Mesodermal cell (in vitro differentiated cells): ENCODE data around the gene PTPRQ.
"Not testable (repeated sequence)": the region's sequence is repeated elsewhere in the genome, so short reads cannot be mapped to it uniquely, and the experiment has no call there.

Experiments used
- H3K27ac ChIP-seq: 2 replicates; pipeline ENCODE4 v1.7.0; 2013; ENCODE audit warnings: mild to moderate bottlenecking, low read depth, low read length, moderate library complexity; ENCODE audit not compliant: severe bottlenecking
- H3K36me3 ChIP-seq: 2 replicates; pipeline ENCODE4 v1.7.1; 2013; ENCODE audit warnings: mild to moderate bottlenecking, low read length, moderate library complexity; ENCODE audit not compliant: control insufficient read depth, insufficient read depth
- H3K4me1 ChIP-seq: one replicate; pipeline ENCODE4 v1.7.1; 2013; ENCODE audit warnings: mild to moderate bottlenecking, low read length; ENCODE audit not compliant: insufficient read depth, control insufficient read depth, poor library complexity, severe bottlenecking
- H3K4me3 ChIP-seq: 2 replicates; pipeline ENCODE4 v1.7.0; 2013; ENCODE audit warnings: low read length, control low read depth, mild to moderate bottlenecking; ENCODE audit not compliant: insufficient read depth, poor library complexity, severe bottlenecking; ENCODE audit errors: extremely low read depth
- H3K9me3 ChIP-seq: 2 replicates; pipeline ENCODE4 v1.7.1; 2013; ENCODE audit warnings: mild to moderate bottlenecking, low read length, moderate library complexity; ENCODE audit not compliant: control insufficient read depth
- WGBS, 2 experiments: methylation state at CpG; one replicate each; pipeline ENCODE4 v1.1.5; 2013; ENCODE audit warnings: missing lambda C conversion rate in 2 of 2; ENCODE audit not compliant: insufficient coverage in 2 of 2; 5-methylcytosine and 5-hydroxymethylcytosine counted together

The PTPRQ gene

GRCh38 chr12:80636832-80637231, 192.8 kb downstream of the PTPRQ start:
- no peaks in the 10 kb centered on the region for H3K36me3 ChIP-seq
- H3K27ac ChIP-seq: no peak overlapping the region
- no peaks in the 10 kb centered on the region for H3K4me1 ChIP-seq
- WGBS, 2 experiments: 100% methylated on average over 1 of the region's 4 CpGs
- H3K9me3 ChIP-seq: no peaks in the 10 kb centered on the region
- H3K4me3 ChIP-seq: no peak overlapping the region

- Histone ChIP-seq H3K27ac (no peak overlapping the region), H3K9me3 (no peaks in the 10 kb centered on the region), H3K4me1 (no peaks in the 10 kb centered on the region), H3K4me3 (no peak overlapping the region), H3K36me3 (no peaks in the 10 kb centered on the region)
- WGBS, 2 experiments: 91 to 100% methylated on average over 1 of the region's 2 CpGs
Observed at GRCh38 chr12:80641936-80642335, 197.9 kb downstream of the PTPRQ start.

GRCh38 chr12:80643961-80644360, 199.9 kb downstream of the PTPRQ start:
- no peaks in the 10 kb centered on the region for H3K4me1 ChIP-seq
- WGBS, 2 experiments: no CpG with 5 or more reads among the region's 2 CpGs
- H3K4me3 ChIP-seq: no peak overlapping the region
- H3K27ac ChIP-seq: no peak overlapping the region
- no peaks in the 10 kb centered on the region for H3K9me3 ChIP-seq
- no peaks in the 10 kb centered on the region for H3K36me3 ChIP-seq

GRCh38 chr12:80648881-80649280, 204.8 kb downstream of the PTPRQ start:
- Histone ChIP-seq H3K27ac (no peak overlapping the region), H3K9me3 (no peaks in the 10 kb centered on the region), H3K36me3 (no peaks in the 10 kb centered on the region), H3K4me1 (no peaks in the 10 kb centered on the region), H3K4me3 (no peak overlapping the region)
- no CpG with 5 or more reads among the region's 1 CpG for WGBS, 2 experiments

GRCh38 chr12:80655751-80656150, 211.7 kb downstream of the PTPRQ start:
- Histone ChIP-seq H3K4me3 (no peak overlapping the region), H3K27ac (no peak overlapping the region), H3K36me3 (no peaks in the 10 kb centered on the region), H3K4me1 (no peaks in the 10 kb centered on the region), H3K9me3 (no peaks in the 10 kb centered on the region)
- no CpG with 5 or more reads among the region's 2 CpGs for WGBS, 2 experiments

- Histone ChIP-seq H3K4me1 (no peaks in the 10 kb centered on the region), H3K27ac (no peak overlapping the region), H3K4me3 (no peak overlapping the region), H3K36me3 (no peaks in the 10 kb centered on the region), H3K9me3 (no peaks in the 10 kb centered on the region)
- WGBS, 2 experiments: 100% methylated on average over 2 to 3 of the region's 5 CpGs
Observed at GRCh38 chr12:80659512-80660063, 215.6 kb downstream of the PTPRQ start.

GRCh38 chr12:80662586-80662985, 218.6 kb downstream of the PTPRQ start:
- Histone ChIP-seq H3K36me3 (no peaks in the 10 kb centered on the region), H3K9me3 (no peaks in the 10 kb centered on the region), H3K27ac (no peak overlapping the region), H3K4me1 (no peaks in the 10 kb centered on the region), H3K4me3 (no peak overlapping the region)

GRCh38 chr12:80670214-80670613, 226.2 kb downstream of the PTPRQ start:
- H3K36me3 ChIP-seq: no peaks in the 10 kb centered on the region
- WGBS, 2 experiments: 91 to 100% methylated on average over 3 to 4 of the region's 5 CpGs

GRCh38 chr12:80676042-80676636, 232.1 kb downstream of the PTPRQ start:
- H3K4me1 ChIP-seq, H3K27ac ChIP-seq, H3K4me3 ChIP-seq, H3K9me3 ChIP-seq, H3K36me3 ChIP-seq: not testable (repeated sequence)
- 83 to 88% methylated on average over 7 to 10 of the region's 13 CpGs for WGBS, 2 experiments

More at GRCh38 chr12:80670214-80670613, 226.2 kb downstream of the PTPRQ start:
- H3K4me1 ChIP-seq: no peaks in the 10 kb centered on the region
- no peak overlapping the region for H3K27ac ChIP-seq
- H3K4me3 ChIP-seq: no peak overlapping the region
- H3K9me3 ChIP-seq: no peaks in the 10 kb centered on the region

GRCh38 chr12:80676856-80677255, 232.8 kb downstream of the PTPRQ start:
- Histone ChIP-seq H3K4me1 (no peaks in the 10 kb centered on the region), H3K27ac (no peak overlapping the region), H3K36me3 (no peaks in the 10 kb centered on the region), H3K4me3 (no peak overlapping the region), H3K9me3 (no peaks in the 10 kb centered on the region)
- WGBS, 2 experiments: 83% methylated on average over 1 of the region's 1 CpG

GRCh38 chr12:80677994-80678393, 234.0 kb downstream of the PTPRQ start:
- Histone ChIP-seq H3K4me1 (no peaks in the 10 kb centered on the region), H3K4me3 (no peak overlapping the region), H3K9me3 (no peaks in the 10 kb centered on the region), H3K36me3 (no peaks in the 10 kb centered on the region), H3K27ac (no peak overlapping the region)
- WGBS, 2 experiments: no CpG with 5 or more reads among the region's 1 CpG
